Fibroblast of skin of right quadriceps (primary cell): ENCODE measurements around the gene MTG1.
A peak's percentile ranks its signal among the peaks of the same experiment; 100 is the strongest.
"Not testable (repeated sequence)": the region's sequence is repeated elsewhere in the genome, so short reads cannot be mapped to it uniquely, and the experiment has no call there.

ENCODE experiments used
- DNase-seq: peaks from one replicate; pipeline ENCODE4 v3.0.0-alpha.2; 2013

MTG1 gene

DNA sequence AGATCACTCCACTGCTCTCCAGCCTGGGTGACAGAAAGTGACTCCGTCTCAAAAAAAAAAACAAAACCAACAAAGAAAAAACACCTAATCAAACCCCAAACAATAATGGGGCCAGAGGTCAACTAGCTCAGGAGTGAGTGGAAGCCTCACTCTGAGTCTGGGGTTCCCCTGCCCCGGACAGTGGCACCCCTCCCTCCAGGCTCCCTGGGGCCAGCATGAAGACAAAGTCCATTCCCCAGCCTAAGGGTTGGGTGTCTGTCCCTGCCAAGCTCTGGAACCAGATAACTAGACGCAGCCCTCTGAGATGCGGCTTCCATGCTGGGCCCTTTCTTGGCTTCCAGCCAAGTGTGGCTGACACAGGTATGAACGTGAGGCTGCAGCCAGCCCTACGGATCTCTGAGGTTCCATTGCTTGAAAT is 34.4 kb upstream of the MTG1 start:
- DNase-seq: no peak

DNA sequence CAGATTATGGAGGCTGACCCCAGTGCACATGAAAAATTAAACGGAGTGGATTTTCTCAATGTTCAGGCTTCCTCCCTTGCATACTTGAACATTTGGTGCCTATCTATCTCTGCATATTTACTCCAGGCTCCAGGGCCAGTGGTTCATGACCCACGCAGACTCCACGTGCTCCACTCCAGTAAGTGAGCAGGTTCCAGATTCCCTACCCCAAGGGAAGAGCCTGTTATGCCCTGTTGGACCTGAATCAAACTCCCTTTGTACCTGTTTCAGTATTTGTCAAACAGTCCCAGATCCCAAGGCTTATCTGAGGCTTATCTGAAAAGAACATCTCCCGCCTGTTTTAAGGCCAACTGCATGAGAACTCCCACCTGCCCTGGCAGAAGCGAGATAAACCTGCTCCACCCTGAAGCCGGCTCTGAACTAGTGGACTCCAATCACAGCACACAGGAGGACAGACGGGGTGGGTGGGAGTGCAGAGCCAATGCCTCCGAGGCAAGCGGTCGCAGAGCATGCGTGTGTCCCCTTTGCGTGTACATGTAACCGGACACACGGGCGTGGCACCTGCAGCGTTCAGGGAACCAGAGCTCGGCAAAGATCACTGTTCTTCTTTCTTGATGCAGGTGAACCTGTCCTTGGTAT is 33.9 kb upstream of the MTG1 start:
- no peak for DNase-seq

DNA sequence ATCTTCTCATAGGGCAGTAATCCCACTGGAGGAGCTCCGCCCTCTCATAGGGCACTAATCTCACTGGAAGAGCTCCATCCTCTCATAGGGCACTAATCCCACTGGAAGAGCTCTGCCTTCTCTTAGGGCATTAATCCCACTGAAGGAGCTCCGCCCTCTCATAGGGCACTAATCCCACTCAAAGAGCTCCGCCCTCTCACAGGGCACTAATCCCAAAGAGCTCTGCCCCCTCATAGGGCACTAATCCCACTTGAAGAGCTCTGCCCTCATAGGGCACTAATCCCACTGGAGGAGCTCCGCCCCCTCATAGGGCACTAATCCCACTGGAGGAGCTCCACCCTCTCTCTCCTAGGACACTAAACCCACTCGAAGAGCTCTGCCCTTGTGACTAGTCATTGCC is 32.7 kb upstream of the MTG1 start:
- DNase-seq: no peak

DNA sequence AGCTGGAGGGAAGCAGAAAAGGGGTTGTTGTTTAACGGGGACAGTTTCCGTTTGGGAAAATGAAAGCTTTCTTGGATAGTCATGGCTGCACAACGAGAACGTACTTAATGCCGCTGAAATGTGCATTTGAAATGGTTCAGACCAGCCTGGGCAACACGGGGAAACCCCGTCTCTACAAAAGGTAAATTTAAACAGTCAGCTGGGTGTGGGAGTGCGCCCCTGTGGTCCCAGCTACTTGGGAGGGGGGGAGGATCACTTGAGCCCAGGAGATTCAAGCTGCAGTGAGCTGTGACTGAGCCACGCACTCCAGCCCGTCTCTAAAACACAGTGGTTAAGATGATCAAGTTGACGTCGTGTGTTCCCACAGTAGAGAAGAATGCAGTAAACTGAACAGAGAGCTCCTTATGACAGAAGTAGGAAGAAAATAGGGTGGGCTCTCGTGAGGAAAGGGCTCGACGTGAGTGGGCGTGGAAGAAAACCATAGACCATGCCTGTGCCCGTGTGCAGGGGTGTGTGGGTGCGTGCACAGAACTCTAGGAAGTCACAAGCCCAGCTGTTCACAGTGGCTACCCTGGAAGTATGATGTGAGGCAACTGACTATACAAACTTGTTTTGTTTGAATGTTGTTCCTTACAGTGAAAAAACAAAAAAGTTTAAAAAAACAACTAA is 32.0 kb upstream of the MTG1 start:
- DNase-seq: no peak

DNA sequence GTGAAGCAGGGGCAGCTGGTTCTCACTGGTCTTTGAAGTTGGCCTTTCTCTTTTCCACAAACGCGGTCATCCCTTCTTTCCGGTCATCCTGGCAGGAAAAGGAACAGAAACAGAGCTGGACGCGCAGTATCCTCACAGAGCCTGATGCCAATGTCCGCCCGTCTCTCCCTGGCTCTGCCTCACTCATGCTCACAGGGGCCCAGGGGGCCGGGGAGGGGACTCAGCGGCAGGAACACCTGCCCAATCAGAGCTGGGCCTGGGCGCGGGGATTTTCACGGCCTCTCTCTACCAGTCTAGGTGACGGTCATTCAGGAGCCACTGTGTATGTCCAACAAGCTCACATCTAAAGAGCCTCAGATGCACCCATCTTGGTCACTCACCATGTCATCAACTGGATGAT is 31.1 kb upstream of the MTG1 start:
- DNase-seq: no peak

DNA sequence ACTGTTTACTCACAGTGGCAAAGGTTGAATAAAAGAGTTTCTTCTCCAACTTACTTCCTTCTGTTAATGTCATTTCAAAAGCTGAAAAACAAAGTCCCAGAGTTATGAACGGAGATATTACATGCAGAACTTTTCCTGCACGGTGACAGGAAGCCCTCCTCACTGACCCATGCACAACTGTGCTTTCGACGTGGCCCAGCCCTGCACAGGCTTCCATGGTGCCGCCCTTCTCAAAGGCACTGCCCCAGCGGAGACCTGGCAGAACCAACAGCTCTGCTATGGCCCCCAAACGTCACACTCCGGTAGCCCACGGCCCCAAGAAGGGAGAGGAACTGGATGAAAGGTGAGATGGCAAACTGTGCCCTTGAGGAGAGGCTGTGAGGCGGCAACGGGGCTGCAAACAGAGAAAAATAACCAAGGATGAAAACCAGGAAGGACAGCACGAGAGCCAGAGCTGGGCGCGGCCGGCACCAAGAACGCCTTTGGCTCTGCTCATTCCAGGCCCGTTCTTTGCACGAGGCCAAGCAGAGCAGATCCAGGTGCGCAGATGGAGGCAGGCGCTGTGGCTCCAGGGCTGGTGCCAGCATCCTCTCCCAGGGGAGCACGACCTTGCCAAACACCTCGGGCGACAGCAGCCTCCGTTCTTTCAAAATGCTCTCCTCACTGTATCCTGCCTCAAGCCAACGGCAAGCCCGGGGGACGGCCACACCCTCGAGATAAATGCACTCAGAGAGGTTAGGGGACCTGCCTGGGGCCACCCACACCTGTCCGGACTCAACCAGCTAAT is 29.1 kb upstream of the MTG1 start:
- DNase-seq: no peak

DNA sequence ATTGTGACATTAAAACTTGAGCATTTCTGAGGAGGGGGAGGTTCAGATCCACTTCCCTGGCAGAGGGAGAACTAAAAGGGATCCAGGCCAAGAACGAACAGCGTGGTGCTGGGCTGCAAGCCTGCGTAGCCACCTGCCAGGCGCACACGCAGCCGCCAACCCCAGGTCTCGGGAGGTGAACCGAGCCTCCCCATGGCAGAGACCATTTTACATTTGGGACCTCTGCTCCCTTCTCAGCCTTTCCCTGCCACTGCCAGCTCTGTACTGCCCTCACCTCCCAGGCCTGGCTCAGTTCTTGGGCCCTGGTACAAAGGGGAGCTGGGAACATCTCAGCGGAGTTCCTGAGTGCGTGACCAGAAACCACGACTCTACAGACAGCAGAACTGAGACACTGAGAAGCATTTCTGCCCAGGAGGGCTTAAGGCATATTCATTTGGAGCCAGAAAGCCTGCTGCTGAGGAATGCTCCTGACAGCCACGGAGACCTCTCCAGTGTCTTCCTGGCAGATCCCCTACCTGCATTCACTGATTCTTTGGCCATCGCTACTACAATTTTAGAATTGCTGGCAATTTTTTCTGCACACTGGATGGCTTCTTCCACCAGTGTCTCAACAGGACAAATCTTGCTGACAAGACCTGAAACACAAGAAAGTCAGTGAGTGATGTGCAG is 28.4 kb upstream of the MTG1 start:
- no peak for DNase-seq

DNA sequence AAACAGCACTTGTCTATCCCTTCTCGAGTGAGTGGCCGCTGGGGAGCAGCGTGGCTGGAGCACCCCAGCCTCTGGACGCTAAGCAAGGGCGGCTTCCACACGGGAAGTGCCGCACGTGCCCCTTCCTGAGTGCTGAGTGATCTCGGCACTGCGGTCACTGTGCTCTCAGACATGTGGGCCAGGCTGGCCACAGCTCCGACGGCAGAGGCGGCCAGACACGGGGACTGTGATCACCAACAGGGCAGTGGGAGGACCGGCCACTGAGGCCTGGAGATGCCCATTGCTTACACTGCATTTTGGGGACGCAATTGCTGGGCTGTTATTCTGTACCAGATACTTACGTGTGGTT is 27.9 kb upstream of the MTG1 start:
- no peak for DNase-seq

DNA sequence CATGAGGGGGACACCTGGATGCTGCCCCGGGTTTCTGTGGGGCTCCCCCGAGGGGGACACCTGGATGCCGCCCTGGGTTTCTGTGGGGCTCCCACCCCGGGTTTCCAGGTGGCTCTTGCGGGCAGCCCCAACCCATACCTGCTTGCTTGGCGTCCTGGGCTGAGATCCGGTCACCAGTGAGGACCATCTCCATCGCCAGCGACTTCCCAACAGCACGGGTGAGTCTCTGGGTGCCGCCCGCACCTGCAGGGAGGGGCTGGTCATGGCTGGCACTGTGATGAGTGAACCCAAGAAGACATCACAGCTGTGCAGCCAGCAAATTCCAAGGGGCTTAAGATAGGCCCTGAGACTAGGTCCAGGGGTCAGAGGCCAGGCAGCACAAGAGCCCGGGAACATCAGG is 27.2 kb upstream of the MTG1 start:
- DNase-seq: no peak

DNA sequence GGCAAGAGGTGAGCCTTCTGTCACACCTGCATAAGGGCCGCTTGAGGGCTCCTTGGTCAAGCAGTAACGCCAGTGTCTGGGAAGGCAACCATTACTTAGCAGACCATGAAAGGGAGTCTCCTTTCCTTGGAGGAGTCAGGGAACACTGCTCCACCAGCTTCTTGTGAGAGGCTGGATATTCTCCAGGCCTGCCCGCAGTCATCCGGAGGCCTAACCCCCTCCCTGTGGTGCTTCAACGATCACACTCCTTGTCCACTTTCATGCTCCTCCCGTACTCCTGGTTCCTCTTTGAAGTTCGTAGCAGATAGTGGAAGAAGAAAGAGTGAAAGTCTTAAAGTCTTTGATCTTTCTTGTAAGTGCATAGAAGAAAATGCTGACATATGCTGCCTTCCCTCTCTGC is 26.5 kb upstream of the MTG1 start:
- not testable (repeated sequence) for DNase-seq

DNA sequence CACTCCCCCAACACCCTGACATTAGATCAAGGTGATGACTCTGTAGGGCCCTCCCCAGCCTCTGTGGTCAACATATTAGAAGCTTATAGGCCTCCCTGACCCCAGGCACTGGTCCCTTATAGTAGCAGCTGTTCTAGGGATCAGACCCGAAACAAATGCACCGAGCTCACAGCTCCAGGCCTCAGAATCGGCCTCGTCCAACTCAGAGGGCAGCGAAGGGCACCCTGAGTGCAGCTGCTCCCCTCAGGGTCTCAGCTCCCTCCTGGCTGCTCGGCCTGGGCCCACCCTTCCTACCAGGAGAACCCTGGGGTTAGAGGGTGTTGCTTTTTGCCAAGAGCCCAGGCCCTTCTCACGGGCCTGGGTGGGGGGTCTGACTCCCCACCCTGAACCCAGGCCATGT is 25.8 kb upstream of the MTG1 start:
- DNase-seq: no peak

DNA sequence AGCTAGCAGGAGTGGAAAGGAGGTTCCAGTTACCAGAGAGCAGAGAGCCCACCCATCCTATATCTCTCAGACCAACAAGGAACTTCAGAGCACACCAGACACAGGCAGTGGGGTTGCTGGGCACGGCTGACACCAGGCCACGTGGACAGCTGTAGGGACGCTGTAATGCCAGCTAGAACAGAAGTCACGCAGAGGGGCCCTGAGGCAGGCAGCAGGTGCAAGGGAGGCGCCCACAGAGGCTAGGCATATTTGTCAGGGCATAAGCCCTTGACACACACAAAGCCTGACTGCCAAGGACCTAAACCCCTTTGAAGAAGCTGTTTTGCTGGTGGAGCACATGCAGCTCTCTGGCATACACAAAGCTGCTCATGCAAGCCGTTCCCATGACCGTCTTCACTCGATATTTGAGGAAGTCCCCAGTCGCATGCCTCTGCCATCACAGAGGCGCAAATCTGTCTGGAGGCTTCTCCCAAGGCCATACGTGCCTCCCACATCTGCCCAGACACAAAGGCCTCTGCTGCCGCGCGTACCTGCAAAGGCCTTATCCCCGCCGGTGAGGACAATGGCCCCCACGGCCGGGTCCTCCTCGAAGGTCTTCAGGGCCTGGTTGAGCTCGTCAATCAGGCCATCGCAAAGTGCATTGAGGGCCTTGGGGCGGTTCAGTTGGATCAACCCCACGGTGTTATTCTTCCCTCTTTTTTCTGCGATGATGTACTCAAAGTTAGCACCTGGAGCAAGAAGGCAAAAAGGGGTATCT is 23.7 kb upstream of the MTG1 start:
- no peak for DNase-seq

DNA sequence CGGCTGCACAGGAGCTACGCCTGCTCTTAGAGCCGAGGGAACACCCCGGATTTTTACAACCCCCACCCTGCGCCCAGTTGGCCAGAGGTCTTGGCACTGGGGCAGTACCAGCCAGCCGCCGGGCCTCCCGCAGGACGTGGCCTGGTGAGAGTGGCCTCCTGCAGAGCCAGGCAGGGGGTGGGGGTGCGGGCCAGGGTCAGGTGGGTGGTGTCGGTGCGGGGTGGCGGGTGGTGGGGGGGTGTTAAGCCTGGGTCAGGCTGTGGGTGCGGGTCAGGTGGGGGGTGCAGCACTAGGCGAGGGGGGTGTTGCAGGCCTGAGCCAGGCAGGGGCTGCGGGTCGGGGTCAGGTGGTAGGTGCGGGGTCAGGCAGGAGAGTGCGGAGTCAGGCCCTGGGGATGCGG is 21.4 kb upstream of the MTG1 start:
- DNase-seq: no peak

DNA sequence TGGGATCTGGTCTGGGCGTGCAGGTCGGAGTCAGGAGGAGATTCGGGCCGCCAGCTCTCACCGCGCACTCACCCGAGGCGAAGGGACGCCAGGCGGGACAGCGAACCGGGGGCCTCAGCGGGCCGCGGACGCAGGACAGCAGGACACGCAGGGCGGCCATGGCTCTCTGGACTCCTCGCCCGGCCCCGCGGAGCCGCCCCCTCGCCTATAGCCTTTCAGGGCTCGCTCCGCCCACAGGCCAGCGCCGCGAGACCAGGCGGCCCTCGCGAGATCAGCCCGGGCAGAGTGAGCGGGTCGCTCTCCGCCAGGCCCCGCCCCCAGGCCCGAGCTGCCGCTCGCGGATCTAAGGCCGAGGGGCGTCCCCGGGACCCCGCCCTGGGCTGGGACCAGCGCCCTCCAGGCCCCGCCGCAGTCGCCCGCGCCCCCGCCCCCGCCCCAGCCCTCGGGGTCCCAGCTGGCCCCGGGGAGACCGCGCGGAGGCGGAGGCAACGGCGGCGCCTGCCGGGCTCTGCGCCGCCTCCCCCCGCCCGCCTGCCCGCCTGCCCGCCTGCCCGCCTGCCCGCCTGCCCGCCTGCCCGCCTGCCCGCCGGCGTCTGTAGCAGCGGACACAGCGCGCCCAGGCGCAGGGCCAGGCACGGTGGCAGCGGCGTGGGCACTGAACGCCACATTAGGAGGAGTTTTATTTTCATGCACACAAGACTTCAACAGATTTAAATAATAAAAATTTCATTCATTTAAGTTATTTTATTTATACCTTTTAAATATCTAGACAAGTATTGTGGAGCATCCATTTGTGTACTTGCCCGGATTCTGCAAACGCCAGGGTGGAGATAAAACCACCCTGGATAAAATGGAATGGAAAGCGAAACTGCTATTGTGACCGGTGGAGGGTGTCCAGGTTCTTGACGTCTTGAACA is 20.5 kb upstream of the MTG1 start, which contains the start of gene ECHS1:
TSS of gene ECHS1 (minus strand) at position 181 of the 917 bp plus-strand sequence. CDS start at position 160, 21 bp downstream.
- peak; percentile 90 for DNase-seq

DNA sequence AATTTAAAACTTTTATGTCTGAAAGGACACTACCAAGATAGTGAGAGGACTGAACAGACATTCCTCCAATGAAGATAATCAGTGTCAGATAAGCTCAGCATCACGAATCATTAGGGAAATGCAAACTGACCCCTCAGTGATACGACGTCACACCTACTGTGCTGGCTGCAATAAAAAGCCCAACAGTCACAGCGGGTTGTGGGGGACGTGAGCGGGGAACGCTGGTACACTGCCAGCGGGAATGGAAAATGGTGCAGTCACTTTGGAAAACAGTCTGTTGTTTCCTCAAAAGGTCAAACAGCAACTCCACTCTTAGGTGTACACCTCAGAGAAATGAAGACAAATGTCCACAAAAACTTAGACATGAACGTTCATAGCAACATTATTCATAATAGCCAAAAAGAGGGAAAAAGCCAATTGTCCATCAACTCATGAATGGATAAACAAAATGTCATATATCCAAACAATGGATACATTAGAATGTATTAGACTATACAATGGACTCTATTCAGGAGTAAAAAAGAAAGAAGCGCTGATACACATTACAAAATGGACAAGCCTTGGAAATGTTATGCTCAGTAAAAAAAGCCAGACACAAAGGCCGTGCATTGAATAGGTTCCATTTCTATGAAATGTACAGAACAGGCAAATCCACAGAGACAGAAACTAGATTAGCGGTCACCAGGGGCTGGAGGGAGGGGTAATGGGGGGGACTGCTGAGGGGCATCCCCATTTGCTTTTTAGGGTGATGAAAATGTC is 18.4 kb upstream of the MTG1 start:
- DNase-seq: no peak

DNA sequence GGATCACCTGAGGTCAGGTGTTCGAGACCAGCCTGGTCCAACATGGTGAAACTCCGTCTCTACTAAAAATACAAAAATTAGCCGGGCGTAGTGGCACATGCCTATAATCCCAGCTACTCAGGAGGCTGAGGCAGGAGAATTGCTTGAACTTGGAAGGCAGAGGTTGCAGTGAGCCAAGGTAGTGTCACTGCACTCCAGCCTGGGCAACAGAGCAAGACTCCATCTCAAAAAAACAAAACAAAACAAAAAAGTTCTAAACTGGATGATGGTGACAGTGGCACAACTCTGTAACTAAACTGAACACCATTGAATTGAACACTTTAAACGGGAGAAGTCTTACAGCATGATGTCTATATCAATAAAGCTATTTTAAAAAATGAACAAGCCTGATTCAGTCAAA is 17.8 kb upstream of the MTG1 start:
- DNase-seq: not testable (repeated sequence)

DNA sequence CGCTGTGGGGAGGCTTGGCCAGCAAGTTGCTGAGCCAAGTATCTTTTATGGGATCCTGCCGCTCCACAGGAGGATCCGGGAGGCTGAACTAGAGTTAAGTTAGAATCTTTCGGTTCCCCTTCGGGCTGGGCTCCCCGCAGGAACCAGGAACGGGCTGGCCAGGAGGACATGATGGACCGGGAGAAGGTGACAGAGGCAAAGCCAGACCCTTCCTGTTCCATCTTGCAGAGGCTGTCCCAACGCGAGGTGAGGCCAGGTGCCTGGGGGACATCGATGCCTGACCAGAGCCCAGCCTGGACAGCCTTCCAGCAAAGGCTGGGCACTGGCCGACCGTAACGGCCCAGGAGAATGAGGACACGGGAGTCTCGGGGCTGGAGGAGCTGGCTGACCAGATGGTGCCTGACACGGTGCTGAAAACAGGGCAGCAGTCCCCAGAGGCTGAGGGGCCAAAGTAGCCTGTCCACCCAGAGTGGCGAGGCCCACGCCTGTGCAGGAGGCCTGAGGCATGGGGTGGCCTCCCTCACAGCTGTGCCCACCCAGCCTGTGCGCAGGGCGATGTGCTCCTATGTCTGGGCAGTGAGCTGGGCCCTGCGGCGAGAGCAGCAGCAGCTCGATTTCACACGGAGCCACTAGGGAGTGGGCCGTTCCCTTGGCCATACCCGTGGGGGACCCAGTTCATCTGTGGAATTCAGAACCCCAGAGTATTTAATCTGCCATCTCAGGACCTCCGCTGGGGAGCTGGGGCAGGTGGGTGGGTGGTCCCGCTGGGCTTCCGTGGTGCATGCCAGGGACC is 16.7 kb upstream of the MTG1 start:
- DNase-seq: no peak

DNA sequence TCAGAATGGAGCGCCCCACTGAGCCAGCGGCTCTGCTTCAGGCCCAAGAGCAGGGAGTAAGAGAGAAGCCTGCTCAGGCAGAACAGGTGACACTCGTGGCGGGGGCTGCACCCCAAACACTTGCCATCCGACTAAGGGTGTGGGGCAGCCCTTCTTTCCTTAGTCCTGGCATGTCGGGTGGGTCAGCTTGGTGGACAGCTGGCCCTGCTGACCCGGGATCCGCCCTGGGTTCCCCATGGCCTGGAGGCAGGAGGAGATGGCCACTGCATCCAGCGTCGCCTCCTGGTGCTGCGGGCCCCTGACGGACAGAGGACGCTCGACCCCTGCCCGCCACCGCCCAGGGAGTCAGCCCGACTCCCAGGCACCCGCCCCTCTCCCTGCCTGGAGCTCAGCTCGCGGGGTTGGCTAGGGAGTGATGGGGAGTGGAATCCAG is 16.1 kb upstream of the MTG1 start:
- no peak for DNase-seq

DNA sequence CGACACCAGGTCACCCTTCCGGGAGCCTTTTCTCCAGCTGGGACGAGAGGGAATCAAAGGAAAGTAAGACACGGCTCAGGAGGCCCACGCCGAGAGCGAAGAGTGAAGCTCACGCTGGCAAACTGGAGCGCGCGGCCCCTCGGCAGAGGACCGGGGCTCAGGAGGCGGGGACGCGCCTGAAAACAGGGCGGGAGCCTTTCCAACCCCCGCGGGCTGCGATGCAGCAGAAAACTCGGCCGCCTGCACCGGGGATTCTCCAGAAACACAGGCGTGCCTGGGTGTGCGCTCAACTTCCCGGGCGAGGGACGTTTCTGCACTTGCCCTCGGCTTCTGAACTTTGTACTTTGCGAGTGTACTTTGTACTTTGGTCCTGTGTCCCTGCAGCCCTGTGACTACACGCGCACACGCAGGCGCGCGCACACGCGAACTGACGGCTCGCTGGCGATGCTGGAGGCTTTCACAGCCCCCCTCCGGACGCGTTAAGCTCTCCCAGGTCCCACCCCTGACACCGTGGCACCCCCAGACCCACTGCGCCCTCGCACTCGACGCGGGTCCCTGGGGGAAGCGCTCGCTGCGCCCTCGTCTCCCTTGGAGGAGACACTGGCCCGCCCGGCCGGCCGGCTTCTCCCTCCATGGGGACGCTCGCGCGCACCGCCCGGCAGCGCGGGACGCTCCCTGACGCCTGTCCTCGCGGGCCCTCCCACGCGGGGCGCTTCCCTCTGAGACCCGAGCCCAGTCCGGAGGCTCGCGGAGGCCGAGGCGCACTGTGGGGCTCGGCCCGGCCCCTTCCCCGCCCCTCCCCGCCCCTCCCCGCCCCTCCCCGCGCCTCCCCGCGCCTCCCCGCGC is 15.5 kb upstream of the MTG1 start:
- DNase-seq: peak; percentile 32
